Breast epithelium (tissue), 4 donors: ENCODE data around the gene RNF6. TPM values are rescaled to one million over a fixed set of nuclear protein-coding genes. Genes with fewer than 3 reads are reported as not detected.

Experiments used
- DNase-seq, 2 donors: peaks; one replicate each; pipeline ENCODE4 v3.0.0-alpha.2; 2019; ENCODE audit warnings: low spot score in 2 of 2
- H3K27ac ChIP-seq, 2 donors: fragments of 200-600 bp; sonication (generic) in 1 of 2; one replicate each; pipeline ENCODE4 v1.5.1; 2016 to 2019; ENCODE audit warnings: mild to moderate bottlenecking in 1 of 2
- H3K27me3 ChIP-seq, 2 donors: fragments of 200-600 bp; sonication (generic) in 1 of 2; one replicate each; pipeline versions ENCODE4 v1.5.1 to v1.6.0; 2017 to 2019; ENCODE audit warnings: control low read depth in 1 of 2, mild to moderate bottlenecking in 1 of 2
- H3K36me3 ChIP-seq: fragments of 200-600 bp; one replicate; pipeline ENCODE4 v1.5.1; 2019
- H3K4me1 ChIP-seq, 2 donors: fragments of 200-600 bp; sonication (generic); one replicate each; pipeline ENCODE4 v1.5.1; 2016 to 2019; ENCODE audit warnings: control low read depth in 1 of 2
- H3K4me3 ChIP-seq, 3 donors: fragments of 200-600 bp; sonication (generic); 1 replicate in 2 of 3; 2 replicates in 1 of 3; pipeline ENCODE4 v1.5.1; 2016 to 2019; ENCODE audit warnings: mild to moderate bottlenecking in 3 of 3, moderate library complexity in 2 of 3
- H3K9me3 ChIP-seq, 2 donors: fragments of 200-600 bp; sonication (generic) in 1 of 2; one replicate each; pipeline ENCODE4 v1.5.1; 2016 to 2019; ENCODE audit warnings: control low read depth in 1 of 2
- POLR2A ChIP-seq: fragments of 450-650 bp; IDR thresholded peaks from one replicate; pipeline ENCODE4 v1.6.1; 2016; ENCODE audit warnings: antibody characterized with exemption, mild to moderate bottlenecking, moderate library complexity
- POLR2AphosphoS5 ChIP-seq, 3 donors: sonication (generic); formaldehyde crosslinking; IDR thresholded peaks; one replicate each; pipeline ENCODE4 v1.6.1; 2017; ENCODE audit warnings: antibody characterized with exemption in 3 of 3
- intact Hi-C: fragments of 100-400 bp; cut with DNase I; formaldehyde crosslinking; loops from one replicate; pipeline ENCODE4 v1.15.1; 2023; ENCODE audit warnings: low total_unique reads
- total RNA-seq, 3 donors: library from RNA; depleted of rRNA; stranded (reverse); fragments of >200 nt; gene quantifications; one replicate each; pipeline ENCODE4 v1.1.0, GENCODE V29; 2016
- TF ChIP-seq, protein P1 (sequence below), 3 donors: fragments of 450-650 bp; IDR thresholded peaks; one replicate each; pipeline ENCODE4 v1.5.1; 2016 to 2017; ENCODE audit warnings: antibody characterized with exemption in 3 of 3, mild to moderate bottlenecking in 3 of 3, moderate library complexity in 3 of 3

Gene RNF6
- total RNA-seq, 3 donors from 2014 or later: 21.0 to 31.5 (median 27.7) TPM

DNA sequence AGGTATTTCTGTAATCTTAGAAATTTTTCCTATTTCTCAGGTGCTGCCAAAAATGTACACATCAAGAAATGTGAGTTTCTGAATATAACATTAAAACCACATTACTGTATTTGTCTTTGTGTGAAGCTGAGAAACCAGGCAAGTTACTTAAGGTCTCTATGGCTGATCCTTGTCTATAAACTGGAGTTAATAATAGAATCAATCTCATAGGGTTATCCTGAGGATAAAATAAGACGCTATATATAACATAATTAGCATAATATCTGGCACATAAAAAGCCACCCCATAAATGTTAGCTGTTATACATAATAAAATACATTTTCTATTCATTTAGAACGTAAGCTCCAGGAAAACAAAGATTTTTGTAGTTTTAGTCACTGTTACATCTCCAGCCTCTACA is 6.1 kb downstream of the RNF6 start:
- intact Hi-C loops: no loop called here
- H3K27me3 ChIP-seq: no peaks in the 10 kb centered on the region

DNA sequence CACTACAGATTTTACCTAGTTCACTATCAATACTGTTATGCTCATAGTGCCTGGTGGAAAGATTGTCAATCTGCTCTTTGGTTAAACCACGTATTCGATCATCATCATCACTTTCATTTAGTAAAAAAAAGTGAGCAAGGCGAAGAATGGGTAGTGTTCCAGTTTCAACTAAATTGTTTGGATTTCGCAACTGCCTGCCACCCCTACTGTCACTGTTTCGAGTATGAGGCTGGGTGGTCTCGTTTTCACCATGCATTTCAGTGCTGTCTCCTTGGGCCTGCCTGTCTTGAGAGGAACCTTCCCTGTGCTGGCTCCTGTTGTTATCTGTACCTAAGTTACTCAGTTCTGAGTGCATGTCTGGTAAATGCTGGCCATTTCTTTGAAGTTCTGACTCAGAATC is 8.1 kb downstream of the RNF6 start:
- Histone ChIP-seq H3K36me3 (peaks cover 9% of the 10 kb centered on the region), H3K27me3 (no peaks in the 10 kb centered on the region), H3K27ac (no peak overlapping the region), H3K4me1 (no peaks in the 10 kb centered on the region), H3K4me3 (no peak overlapping the region), H3K9me3 (no peaks in the 10 kb centered on the region)
- no peak for DNase-seq
- no peak for TF ChIP-seq POLR2AphosphoS5 (IDR thresholded peaks at IDR 0.05)
- intact Hi-C loops: no loop called here

More for the DNA sequence above, 6.1 kb downstream of the RNF6 start:
- Histone ChIP-seq H3K36me3 (peaks cover 9% of the 10 kb centered on the region), H3K9me3 (no peaks in the 10 kb centered on the region), H3K27ac (no peak overlapping the region), H3K4me1 (peaks cover 0 to 15% of the 10 kb centered on the region in 2 donors), H3K4me3 (no peak overlapping the region)
- DNase-seq: no peak
- TF ChIP-seq POLR2A (no peak), POLR2AphosphoS5 (IDR thresholded peaks at IDR 0.05) (no peak)
- TF ChIP-seq, protein P1, sequence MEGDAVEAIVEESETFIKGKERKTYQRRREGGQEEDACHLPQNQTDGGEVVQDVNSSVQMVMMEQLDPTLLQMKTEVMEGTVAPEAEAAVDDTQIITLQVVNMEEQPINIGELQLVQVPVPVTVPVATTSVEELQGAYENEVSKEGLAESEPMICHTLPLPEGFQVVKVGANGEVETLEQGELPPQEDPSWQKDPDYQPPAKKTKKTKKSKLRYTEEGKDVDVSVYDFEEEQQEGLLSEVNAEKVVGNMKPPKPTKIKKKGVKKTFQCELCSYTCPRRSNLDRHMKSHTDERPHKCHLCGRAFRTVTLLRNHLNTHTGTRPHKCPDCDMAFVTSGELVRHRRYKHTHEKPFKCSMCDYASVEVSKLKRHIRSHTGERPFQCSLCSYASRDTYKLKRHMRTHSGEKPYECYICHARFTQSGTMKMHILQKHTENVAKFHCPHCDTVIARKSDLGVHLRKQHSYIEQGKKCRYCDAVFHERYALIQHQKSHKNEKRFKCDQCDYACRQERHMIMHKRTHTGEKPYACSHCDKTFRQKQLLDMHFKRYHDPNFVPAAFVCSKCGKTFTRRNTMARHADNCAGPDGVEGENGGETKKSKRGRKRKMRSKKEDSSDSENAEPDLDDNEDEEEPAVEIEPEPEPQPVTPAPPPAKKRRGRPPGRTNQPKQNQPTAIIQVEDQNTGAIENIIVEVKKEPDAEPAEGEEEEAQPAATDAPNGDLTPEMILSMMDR (IDR thresholded peaks at IDR 0.05): no peak

DNA sequence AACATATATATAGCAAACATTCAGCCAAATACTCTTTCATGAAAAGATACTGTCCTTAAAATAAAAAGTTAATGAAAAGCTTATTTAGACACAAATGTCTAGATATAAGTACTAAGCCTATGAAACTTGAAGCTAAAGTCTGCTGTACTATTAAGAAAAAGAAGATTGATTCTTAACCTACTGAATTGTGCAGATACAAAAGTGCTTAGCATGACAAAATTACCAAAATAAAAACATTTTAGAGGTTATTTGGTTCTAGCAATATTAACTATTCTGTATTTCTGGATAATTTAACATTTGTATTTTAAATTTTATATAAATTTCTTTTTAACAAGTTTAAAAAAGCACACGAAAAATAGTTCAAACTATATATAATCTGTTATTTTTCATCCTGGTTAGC is 8.8 kb downstream of the RNF6 start:
- no peaks in the 10 kb centered on the region for H3K4me1 ChIP-seq
- TF ChIP-seq POLR2AphosphoS5 (IDR thresholded peaks at IDR 0.05) (no peak), POLR2A (no peak)
- TF ChIP-seq, protein P1 (IDR thresholded peaks at IDR 0.05): no peak
- intact Hi-C loops: no loop called here
- DNase-seq: no peak
- no peak overlapping the region for H3K27ac ChIP-seq
- peaks cover 9% of the 10 kb centered on the region for H3K36me3 ChIP-seq
- no peak overlapping the region for H3K4me3 ChIP-seq
- H3K27me3 ChIP-seq: no peaks in the 10 kb centered on the region
- no peaks in the 10 kb centered on the region for H3K9me3 ChIP-seq

DNA sequence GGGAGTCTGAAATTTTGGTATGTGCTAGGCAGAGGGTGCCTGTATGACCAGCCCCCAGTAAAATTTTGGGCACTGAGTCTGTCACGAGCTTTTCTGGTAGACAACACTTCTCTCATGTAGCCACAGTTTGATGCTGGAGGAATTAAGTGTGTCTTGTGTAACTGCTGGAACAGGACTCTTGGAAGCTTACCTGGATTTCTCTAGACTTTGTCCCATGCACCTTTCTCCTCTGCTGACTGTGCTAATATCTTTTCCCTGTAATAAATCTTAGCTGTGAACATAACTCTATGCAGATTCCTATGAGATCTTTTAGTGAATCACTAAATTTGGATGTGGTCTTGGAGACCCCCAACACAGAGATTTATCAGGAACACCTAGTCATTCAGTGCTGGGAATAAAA is 13.8 kb downstream of the RNF6 start:
- no peaks in the 10 kb centered on the region for H3K36me3 ChIP-seq
- no peak for DNase-seq
- no peak overlapping the region for H3K27ac ChIP-seq
- no peaks in the 10 kb centered on the region for H3K27me3 ChIP-seq
- intact Hi-C loops: no loop called here
- H3K4me1 ChIP-seq: no peaks in the 10 kb centered on the region
- no peak overlapping the region for H3K4me3 ChIP-seq
- H3K9me3 ChIP-seq: no peaks in the 10 kb centered on the region
- TF ChIP-seq, protein P1 (IDR thresholded peaks at IDR 0.05): no peak
- TF ChIP-seq POLR2AphosphoS5 (IDR thresholded peaks at IDR 0.05) (no peak), POLR2A (no peak)

DNA sequence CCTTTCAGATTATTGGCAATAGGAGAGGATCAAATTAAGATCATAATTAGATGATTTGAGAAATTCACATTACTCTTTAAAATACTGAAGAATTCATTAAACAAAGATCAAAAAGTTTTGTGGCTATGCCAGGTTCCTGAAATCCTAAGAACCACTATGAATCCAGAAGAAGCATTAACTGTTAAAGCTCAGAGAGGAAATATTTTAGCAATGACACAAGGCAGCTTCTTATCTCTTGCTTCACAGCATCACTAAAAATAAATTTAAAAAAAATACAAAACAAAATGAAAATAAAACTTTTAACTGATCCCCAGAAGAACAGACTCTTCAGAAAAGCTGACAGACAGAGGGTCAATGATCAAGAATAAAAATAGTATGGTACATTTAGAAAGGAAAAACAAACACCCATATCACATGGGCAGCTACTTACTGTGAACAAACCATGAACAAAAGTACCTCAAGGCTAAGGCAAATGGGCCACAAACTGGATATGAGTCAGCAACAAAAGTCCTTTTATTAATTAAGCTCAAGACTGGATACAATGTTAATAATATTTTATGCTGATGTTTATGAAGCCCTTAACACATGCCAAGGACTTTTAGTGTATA is 19.6 kb downstream of the RNF6 start:
- Histone ChIP-seq H3K4me1 (no peaks in the 10 kb centered on the region), H3K27me3 (no peaks in the 10 kb centered on the region), H3K4me3 (no peak overlapping the region), H3K9me3 (no peaks in the 10 kb centered on the region), H3K27ac (no peak overlapping the region), H3K36me3 (no peaks in the 10 kb centered on the region)
- DNase-seq: no peak
- TF ChIP-seq, protein P1 (IDR thresholded peaks at IDR 0.05): no peak
- no peak for TF ChIP-seq POLR2A
- no peak for TF ChIP-seq POLR2AphosphoS5 (IDR thresholded peaks at IDR 0.05)
- intact Hi-C loops: no loop called here
